ENCODE results near the gene MN1.

DNA sequence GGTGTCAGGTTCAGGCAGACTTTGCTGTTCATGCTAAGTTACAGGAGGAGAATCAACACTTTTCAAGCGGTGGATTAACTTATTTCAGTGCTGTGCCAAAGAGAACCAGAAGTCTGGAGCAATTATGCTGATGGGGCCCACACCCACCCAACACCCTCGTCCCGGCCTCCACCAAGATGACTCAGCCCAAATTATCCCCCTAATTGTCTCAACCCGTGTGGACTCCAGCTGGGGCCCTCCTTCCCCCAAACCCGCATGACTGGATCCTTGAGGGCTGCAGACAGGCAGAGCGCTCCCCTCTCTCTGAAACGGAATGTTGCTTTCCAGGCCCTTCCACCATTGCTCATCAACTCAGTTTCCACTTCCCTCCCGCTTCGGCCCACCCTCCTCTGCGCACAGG is 34.6 kb upstream of the MN1 start:
- TF ChIP-seq REST (IDR thresholded peaks at IDR 0.05; ENCODE audit: insufficient replicate concordance, low read depth) (no peak), CTCF (IDR thresholded peaks at IDR 0.05; ENCODE audit: insufficient read depth, low read length) (no peak), POLR2AphosphoS5 (IDR thresholded peaks at IDR 0.05; ENCODE audit: low read depth) (no peak)
